IMR-90 (cell line): ENCODE results near the gene DLD. TPM values are rescaled to one million over a fixed set of nuclear protein-coding genes. Genes with fewer than 3 reads are reported as not detected.

Source experiments
- ATAC-seq: fragments of 200-7000 bp; cut with Tn5 transposase; 2 replicates; pipeline ENCODE4 v1.9.1; 2020; ENCODE audit warnings: low read depth, mild to moderate bottlenecking, moderate library complexity
- BruUV-seq: library from RNA; stranded (reverse); fragments of 400-500 nt; replicated peaks from 2 replicates; lab custom pipeline; 2021; lab: Mats Ljungman, UMichigan
- CTCF ChIA-PET: fragments of 300-600 bp; formaldehyde crosslinking; extraction: SDS; loops from one replicate; lab custom pipeline; 2021; ENCODE audit warnings: antibody characterized with exemption; lab: Yijun Ruan, JAX
- POLR2A ChIA-PET: fragments of 300-600 bp; sonication (Branson Sonifier 250); formaldehyde crosslinking; loops from one replicate; lab custom pipeline; 2022; ENCODE audit warnings: antibody characterized with exemption; ENCODE audit not compliant: unreplicated experiment; lab: Charles Lee
- DNase-seq: peaks from one replicate; pipeline ENCODE4 v3.0.0; 2013
- H2AFZ ChIP-seq: replicated peaks from 2 replicates; pipeline ENCODE3; 2013; ENCODE audit warnings: low read length, mild to moderate bottlenecking; ENCODE audit not compliant: poor library complexity
- H2AK5ac ChIP-seq: 2 replicates; pipeline ENCODE4 v1.6.1; 2013; ENCODE audit warnings: low read depth, low read length, inconsistent platforms
- H2AK9ac ChIP-seq: replicated peaks from 2 replicates; pipeline ENCODE3; 2013; ENCODE audit warnings: mild to moderate bottlenecking, low read depth, low read length, moderate library complexity; ENCODE audit not compliant: poor library complexity
- H2BK120ac ChIP-seq: 2 replicates; pipeline ENCODE4 v1.6.1; 2013; ENCODE audit warnings: low read depth, low read length, inconsistent platforms
- H2BK15ac ChIP-seq: 3 replicates; pipeline ENCODE4 v1.6.1; 2013; ENCODE audit warnings: low read depth, low read length, inconsistent platforms
- H2BK20ac ChIP-seq: 2 replicates; pipeline ENCODE4 v1.6.1; 2013; ENCODE audit warnings: low read depth, mild to moderate bottlenecking, inconsistent platforms, low read length, moderate library complexity
- H2BK5ac ChIP-seq: 2 replicates; pipeline ENCODE4 v1.6.1; 2013; ENCODE audit warnings: mild to moderate bottlenecking, low read depth, low read length, inconsistent platforms; ENCODE audit not compliant: poor library complexity, severe bottlenecking
- H3K14ac ChIP-seq: replicated peaks from 2 replicates; pipeline ENCODE4 v1.6.1; 2013; ENCODE audit warnings: low read depth, low read length, inconsistent platforms
- H3K18ac ChIP-seq: 2 replicates; pipeline ENCODE4 v1.6.1; 2013; ENCODE audit warnings: low read depth, low read length, control low read depth
- H3K23ac ChIP-seq: 2 replicates; pipeline ENCODE4 v1.6.1; 2013; ENCODE audit warnings: low read depth, low read length, inconsistent platforms
- H3K27ac ChIP-seq: 2 replicates; pipeline ENCODE4 v1.5.1; 2013; ENCODE audit warnings: mild to moderate bottlenecking, control low read depth, low read length; ENCODE audit not compliant: insufficient read depth
- H3K27me3 ChIP-seq: 2 replicates; pipeline ENCODE4 v1.6.1; 2013; ENCODE audit warnings: low read length; ENCODE audit not compliant: control insufficient read depth, insufficient read depth
- H3K36me3 ChIP-seq: 2 replicates; pipeline ENCODE4 v1.6.1; 2013; ENCODE audit warnings: low read length, mixed read lengths; ENCODE audit not compliant: control insufficient read depth, insufficient read depth
- H3K4ac ChIP-seq: 2 replicates; pipeline ENCODE4 v1.6.1; 2013; ENCODE audit warnings: low read depth, low read length, inconsistent platforms
- H3K4me1 ChIP-seq: 2 replicates; pipeline ENCODE4 v1.6.1; 2013; ENCODE audit warnings: low read length, mixed read lengths; ENCODE audit not compliant: control insufficient read depth, insufficient read depth
- H3K4me2 ChIP-seq: 2 replicates; pipeline ENCODE4 v1.6.1; 2013; ENCODE audit warnings: low read depth, mild to moderate bottlenecking, control low read depth, low read length, moderate library complexity
- H3K4me3 ChIP-seq: 2 replicates; pipeline ENCODE4 v1.5.1; 2013; ENCODE audit warnings: low read depth, mild to moderate bottlenecking, control low read depth, low read length, moderate library complexity; ENCODE audit not compliant: insufficient read depth
- H3K56ac ChIP-seq: 2 replicates; pipeline ENCODE4 v1.6.1; 2013; ENCODE audit warnings: low read length, inconsistent platforms; ENCODE audit not compliant: insufficient read depth; ENCODE audit errors: extremely low read depth
- H3K79me1 ChIP-seq, 2 experiments: 2 replicates each; pipeline ENCODE4 v1.6.1; 2013; ENCODE audit warnings: low read length in 2 of 2, inconsistent platforms in 1 of 2, low read depth in 1 of 2
- H3K9ac ChIP-seq: 2 replicates; pipeline ENCODE4 v1.6.1; 2013; ENCODE audit warnings: low read depth, low read length, control low read depth
- H3K9me1 ChIP-seq: 2 replicates; pipeline ENCODE4 v1.6.1; 2013; ENCODE audit warnings: low read length, inconsistent platforms; ENCODE audit not compliant: insufficient read depth
- H3K9me3 ChIP-seq: 2 replicates; pipeline ENCODE4 v1.6.1; 2013; ENCODE audit warnings: low read length; ENCODE audit not compliant: control insufficient read depth, insufficient read depth
- H4K20me1 ChIP-seq: 2 replicates; pipeline ENCODE4 v1.6.1; 2013; ENCODE audit warnings: low read length, inconsistent platforms; ENCODE audit not compliant: insufficient read depth
- H4K5ac ChIP-seq: 2 replicates; pipeline ENCODE4 v1.6.1; 2013; ENCODE audit warnings: mild to moderate bottlenecking, low read depth, low read length, control low read depth
- H4K8ac ChIP-seq, 2 experiments: 2 replicates each; pipeline ENCODE4 v1.6.1; 2013; ENCODE audit warnings: low read depth in 2 of 2, low read length in 2 of 2, control low read depth in 1 of 2, inconsistent platforms in 1 of 2
- H4K91ac ChIP-seq: 2 replicates; pipeline ENCODE4 v1.6.1; 2013; ENCODE audit warnings: low read depth, low read length, inconsistent platforms; ENCODE audit not compliant: insufficient read depth
- CHD1 ChIP-seq: IDR thresholded peaks from 2 replicates; pipeline ENCODE4 v1.6.1; 2012; ENCODE audit warnings: low read depth, low read length, improper control_type of control experiment
- MAFK ChIP-seq: IDR thresholded peaks from 2 replicates; pipeline ENCODE4 v1.6.1; 2012; ENCODE audit warnings: low read depth, low read length, improper control_type of control experiment
- MAZ ChIP-seq: IDR thresholded peaks from 2 replicates; pipeline ENCODE4 v1.6.1; 2012; ENCODE audit warnings: low read depth, mild to moderate bottlenecking, low read length, improper control_type of control experiment, moderate library complexity, borderline replicate concordance
- RCOR1 ChIP-seq: IDR thresholded peaks from 2 replicates; pipeline ENCODE4 v1.6.1; 2012; ENCODE audit warnings: mild to moderate bottlenecking, low read length, improper control_type of control experiment; ENCODE audit not compliant: insufficient replicate concordance
- SMC3 ChIP-seq: fragments of 150-350 bp; IDR thresholded peaks from 2 replicates; pipeline ENCODE4 v1.6.1; 2016; ENCODE audit warnings: low read depth, mild to moderate bottlenecking, antibody characterized with exemption, low read length, moderate library complexity
- dilution Hi-C: fragments of 300-500 bp; cut with HindIII; formaldehyde crosslinking; loops from one replicate; pipeline ENCODE4 v1.14.3; 2018; ENCODE audit warnings: low sequenced_read_pairs; ENCODE audit not compliant: unreplicated experiment
- in situ Hi-C: fragments of 300-500 bp; cut with MboI; formaldehyde crosslinking; loops from 3 replicates; pipeline ENCODE4 v1.14.3; 2019; ENCODE audit warnings: low sequenced_read_pairs, inconsistent platforms, mixed read lengths
- intact Hi-C: fragments of 100-400 bp; cut with micrococcal nuclease; formaldehyde crosslinking; loops from 2 replicates; pipeline ENCODE4 v1.10.0; 2022
- polyA plus RNA-seq, 3 experiments: library from polyadenylated mRNA; depleted of rRNA; stranded (reverse); fragments of >200 nt; gene quantifications; 2 replicates each; pipeline ENCODE4 v1.2.3, GENCODE V29; 2012; ENCODE audit warnings: low replicate concordance in 1 of 3
- total RNA-seq: library from RNA; depleted of rRNA; stranded (reverse); fragments of >200 nt; gene quantifications from 2 replicates; pipeline ENCODE4 v1.2.3, GENCODE V29; 2012
- TF ChIP-seq, protein P1 (sequence below): conservative IDR thresholded peaks from 2 replicates; pipeline ENCODE4 v1.5.1; 2012; ENCODE audit warnings: mild to moderate bottlenecking, low read depth, low read length, improper control_type of control experiment

The DLD gene
- total and polyA plus RNA-seq, 2 of the 4 experiments (the other 2 are of a cell fraction), result 121 to 361 TPM

DNA sequence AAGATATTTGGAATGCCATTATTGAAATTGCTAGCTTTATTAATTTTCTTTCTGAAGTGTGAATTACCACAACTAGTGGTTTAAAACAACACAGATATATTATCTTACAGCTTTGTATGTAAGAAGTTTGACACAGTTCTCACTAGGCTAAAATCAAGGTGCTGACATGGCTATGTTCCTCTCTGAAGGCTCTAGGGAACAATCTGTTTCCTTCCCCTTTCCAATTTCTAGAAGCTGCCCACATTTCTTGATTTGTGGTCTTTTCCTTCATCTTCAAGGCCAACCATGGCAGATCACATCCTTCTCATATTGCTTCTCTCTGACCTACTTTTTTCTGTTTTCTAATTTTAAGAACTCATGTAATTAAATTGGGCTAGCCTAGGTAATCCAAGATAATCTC lies 44.7 kb upstream of the DLD start:
- Histone ChIP-seq H3K9me1 (no peaks in the 10 kb centered on the region), H2BK5ac (no peak overlapping the region), H4K91ac (no peak overlapping the region), H3K36me3 (no peaks in the 10 kb centered on the region), H3K56ac (no peak overlapping the region), H2BK120ac (no peak overlapping the region), H4K8ac (no peak overlapping the region), H2AFZ (no peak overlapping the region), H3K9me3 (no peaks in the 10 kb centered on the region), H3K27me3 (peaks cover 14% of the 10 kb centered on the region), H2AK5ac (no peak overlapping the region), H3K23ac (no peak overlapping the region), H3K4me3 (no peak overlapping the region), H2BK20ac (no peak overlapping the region), H2BK15ac (no peak overlapping the region), H2AK9ac (no peak overlapping the region), H3K18ac (no peak overlapping the region), H4K20me1 (no peaks in the 10 kb centered on the region), H3K14ac (no peak overlapping the region), H3K4me1 (no peaks in the 10 kb centered on the region), H4K5ac (no peak overlapping the region), H3K4me2 (no peak overlapping the region), H3K79me1 (no peaks in the 10 kb centered on the region), H3K27ac (no peak overlapping the region), H3K4ac (no peak overlapping the region), H3K9ac (no peak overlapping the region)
- TF ChIP-seq MAFK (no peak), SMC3 (no peak), RCOR1 (no peak), CHD1 (no peak), MAZ (no peak)
- TF ChIP-seq, protein P1, sequence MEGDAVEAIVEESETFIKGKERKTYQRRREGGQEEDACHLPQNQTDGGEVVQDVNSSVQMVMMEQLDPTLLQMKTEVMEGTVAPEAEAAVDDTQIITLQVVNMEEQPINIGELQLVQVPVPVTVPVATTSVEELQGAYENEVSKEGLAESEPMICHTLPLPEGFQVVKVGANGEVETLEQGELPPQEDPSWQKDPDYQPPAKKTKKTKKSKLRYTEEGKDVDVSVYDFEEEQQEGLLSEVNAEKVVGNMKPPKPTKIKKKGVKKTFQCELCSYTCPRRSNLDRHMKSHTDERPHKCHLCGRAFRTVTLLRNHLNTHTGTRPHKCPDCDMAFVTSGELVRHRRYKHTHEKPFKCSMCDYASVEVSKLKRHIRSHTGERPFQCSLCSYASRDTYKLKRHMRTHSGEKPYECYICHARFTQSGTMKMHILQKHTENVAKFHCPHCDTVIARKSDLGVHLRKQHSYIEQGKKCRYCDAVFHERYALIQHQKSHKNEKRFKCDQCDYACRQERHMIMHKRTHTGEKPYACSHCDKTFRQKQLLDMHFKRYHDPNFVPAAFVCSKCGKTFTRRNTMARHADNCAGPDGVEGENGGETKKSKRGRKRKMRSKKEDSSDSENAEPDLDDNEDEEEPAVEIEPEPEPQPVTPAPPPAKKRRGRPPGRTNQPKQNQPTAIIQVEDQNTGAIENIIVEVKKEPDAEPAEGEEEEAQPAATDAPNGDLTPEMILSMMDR, result no peak
- no TSS peak for BruUV-seq
- in situ Hi-C loops, result no loop called here
- CTCF ChIA-PET, result no interaction called here
- no peak for DNase-seq
- dilution Hi-C loops, result no loop called here
- intact Hi-C loops, result no loop called here
- no peak for ATAC-seq
- POLR2A ChIA-PET, result no interaction called here
